T-helper 1 cell treated with Interleukin-12 subunit alpha and Interleukin-12 subunit beta and Interleukin-4 antibody, amounts not matched to agents 30 μg/mL and 1 μg/mL, for 36 hours (primary cell): ENCODE measurements around the gene ETHE1.
"Not testable (repeated sequence)": the region's sequence is repeated elsewhere in the genome, so short reads cannot be mapped to it uniquely, and the experiment has no call there.

Experiments
- H3K27ac Mint-ChIP-seq: one replicate; pipeline ENCODE4 v1.8.0; 2021; ENCODE audit warnings: mild to moderate bottlenecking, mixed read lengths
- H3K27me3 Mint-ChIP-seq: one replicate; pipeline ENCODE4 v1.8.0; 2021; ENCODE audit warnings: low read depth, mixed read lengths
- H3K36me3 Mint-ChIP-seq: one replicate; pipeline ENCODE4 v1.8.0; 2021; ENCODE audit warnings: low read depth, mixed read lengths
- H3K4me1 Mint-ChIP-seq: one replicate; pipeline ENCODE4 v1.8.0; 2021; ENCODE audit warnings: low read depth, mixed read lengths
- H3K4me3 Mint-ChIP-seq: one replicate; pipeline ENCODE4 v1.8.0; 2021; ENCODE audit warnings: mild to moderate bottlenecking, moderate library complexity, mixed read lengths
- H3K9me3 Mint-ChIP-seq: one replicate; pipeline ENCODE4 v1.8.0; 2021; ENCODE audit warnings: mixed read lengths

ETHE1 gene

DNA sequence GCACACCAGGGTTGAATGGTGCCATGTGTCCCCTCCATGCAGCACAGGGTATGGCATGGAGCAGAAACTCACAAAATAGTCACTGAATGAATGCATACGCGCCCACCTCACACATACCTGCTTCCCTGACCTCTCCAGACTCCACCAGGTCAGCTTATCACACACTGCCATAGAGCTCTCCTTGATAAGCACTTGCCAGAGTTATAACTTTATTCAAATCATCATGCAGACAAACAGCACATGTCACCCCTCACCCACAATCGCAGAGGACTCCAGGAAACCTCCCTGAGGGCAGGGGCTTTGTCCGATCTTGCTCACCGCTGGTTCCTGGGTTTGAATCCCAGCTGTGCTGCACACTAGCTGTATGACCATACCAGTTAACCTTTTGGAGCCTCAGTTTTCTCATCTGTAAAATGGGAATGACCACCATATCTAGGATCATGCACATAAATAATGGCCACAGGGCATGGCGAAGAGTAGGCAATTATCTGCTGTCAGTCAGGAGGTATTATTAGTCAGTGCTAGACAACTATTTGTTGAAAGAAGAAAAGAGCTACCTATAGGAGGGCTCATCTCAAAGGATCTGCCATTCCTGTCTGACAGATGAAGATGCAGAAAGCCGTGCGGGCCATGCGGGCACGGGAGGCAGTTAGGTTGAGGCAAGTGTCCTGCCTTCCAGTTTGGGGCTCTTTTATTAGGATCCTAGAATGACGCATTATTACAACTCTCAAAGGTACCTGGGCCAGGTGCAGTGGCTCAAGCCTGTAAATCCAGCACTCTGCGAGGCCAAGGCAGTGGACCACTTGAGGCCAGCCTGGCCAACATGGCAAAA lies 34.4 kb upstream of the ETHE1 start:
- peak overlapping the region; percentile 80 for H3K27ac Mint-ChIP-seq
- H3K36me3 Mint-ChIP-seq, result peaks cover 25% of the 10 kb centered on the region
- peaks cover 28% of the 10 kb centered on the region for H3K4me1 Mint-ChIP-seq
- H3K4me3 Mint-ChIP-seq, result no peak overlapping the region
- H3K9me3 Mint-ChIP-seq, result no peaks in the 10 kb centered on the region
- no peaks in the 10 kb centered on the region for H3K27me3 Mint-ChIP-seq

DNA sequence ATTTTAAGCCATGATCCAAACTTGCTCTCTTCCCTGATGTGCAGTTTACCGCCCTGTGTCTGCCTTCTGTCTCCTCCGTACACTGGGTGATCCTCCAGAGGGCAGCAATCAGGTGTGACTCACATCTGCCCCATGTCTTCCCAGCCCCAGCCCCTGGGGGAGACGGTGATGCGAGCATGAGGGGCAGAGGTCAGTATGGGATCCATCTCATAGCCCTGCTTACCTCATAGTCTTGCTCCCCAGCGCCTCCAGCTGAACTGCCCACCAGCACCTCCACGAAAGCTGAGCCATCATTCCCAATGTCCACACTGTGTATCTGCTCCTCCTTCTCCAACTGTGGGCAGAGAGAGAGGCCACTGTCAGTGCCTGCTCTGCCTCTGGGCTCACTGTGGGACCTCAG lies 33.7 kb upstream of the ETHE1 start:
- Mint-ChIP-seq H3K4me1 (peaks cover 28% of the 10 kb centered on the region), H3K27me3 (no peaks in the 10 kb centered on the region), H3K4me3 (no peak overlapping the region), H3K27ac (no peak overlapping the region), H3K36me3 (peaks cover 25% of the 10 kb centered on the region), H3K9me3 (no peaks in the 10 kb centered on the region)

DNA sequence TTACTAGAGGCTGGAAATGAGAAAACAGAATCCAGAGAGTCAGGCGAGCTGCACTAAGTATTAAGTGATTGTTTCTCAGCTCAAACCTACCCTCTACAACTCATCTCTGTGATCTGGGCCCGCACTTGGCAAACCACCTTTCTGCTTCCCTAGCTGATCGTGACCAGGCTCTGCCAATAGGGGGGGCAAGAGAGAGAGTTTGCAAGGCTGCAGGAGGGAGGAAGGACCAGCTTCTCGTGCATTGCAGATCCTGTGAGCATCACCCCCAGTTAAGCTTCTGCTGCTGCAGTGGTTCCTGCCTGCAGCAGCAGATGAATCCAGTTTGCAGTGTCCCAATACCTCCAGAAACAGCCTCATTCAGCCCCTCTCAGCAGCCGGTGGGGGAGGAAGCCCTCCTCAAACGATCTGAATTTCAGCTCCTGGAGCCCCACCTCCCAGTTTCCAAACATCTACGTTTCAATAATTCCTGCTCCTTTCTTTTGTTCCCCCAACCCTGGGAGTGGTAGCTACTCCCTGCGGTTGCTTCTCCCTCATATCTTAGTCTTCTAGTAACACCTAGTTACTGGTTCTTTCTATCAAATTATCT lies 28.3 kb upstream of the ETHE1 start:
- peaks cover 6% of the 10 kb centered on the region for H3K4me1 Mint-ChIP-seq
- no peaks in the 10 kb centered on the region for H3K9me3 Mint-ChIP-seq
- H3K27ac Mint-ChIP-seq, result peak overlapping the region; percentile 49
- no peaks in the 10 kb centered on the region for H3K27me3 Mint-ChIP-seq
- peaks cover 20% of the 10 kb centered on the region for H3K36me3 Mint-ChIP-seq
- H3K4me3 Mint-ChIP-seq, result no peak overlapping the region

DNA sequence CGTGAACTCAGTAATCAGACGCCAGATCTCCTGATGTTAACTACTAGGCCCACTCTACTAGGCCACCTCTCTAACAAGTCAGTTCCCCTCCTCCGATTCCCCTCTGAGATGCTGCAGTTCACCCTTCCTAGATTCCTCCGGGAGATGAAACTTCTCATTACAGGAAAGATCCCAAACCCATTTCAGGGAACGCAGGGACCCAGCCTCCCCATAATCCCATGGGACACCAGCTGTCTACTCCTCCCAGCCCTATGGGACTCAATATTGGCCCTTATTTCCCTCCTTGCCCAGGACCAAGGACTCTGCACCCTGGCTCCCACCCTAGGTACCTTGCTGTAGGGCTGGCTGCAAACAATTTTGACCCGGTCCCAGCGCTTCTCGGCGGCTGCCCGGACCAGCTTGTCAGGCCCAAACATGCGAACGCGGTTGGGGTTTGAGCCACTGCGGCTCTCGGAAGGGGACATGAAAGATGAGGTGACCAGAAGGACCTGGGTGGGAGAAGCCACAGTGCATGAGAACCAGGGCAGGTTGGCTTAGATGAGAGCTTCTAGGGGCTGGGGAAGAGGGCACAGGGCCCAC lies 27.4 kb upstream of the ETHE1 start:
- no peaks in the 10 kb centered on the region for H3K27me3 Mint-ChIP-seq
- peaks cover 6% of the 10 kb centered on the region for H3K4me1 Mint-ChIP-seq
- peaks cover 20% of the 10 kb centered on the region for H3K36me3 Mint-ChIP-seq
- no peaks in the 10 kb centered on the region for H3K9me3 Mint-ChIP-seq
- H3K27ac Mint-ChIP-seq, result no peak overlapping the region
- no peak overlapping the region for H3K4me3 Mint-ChIP-seq

DNA sequence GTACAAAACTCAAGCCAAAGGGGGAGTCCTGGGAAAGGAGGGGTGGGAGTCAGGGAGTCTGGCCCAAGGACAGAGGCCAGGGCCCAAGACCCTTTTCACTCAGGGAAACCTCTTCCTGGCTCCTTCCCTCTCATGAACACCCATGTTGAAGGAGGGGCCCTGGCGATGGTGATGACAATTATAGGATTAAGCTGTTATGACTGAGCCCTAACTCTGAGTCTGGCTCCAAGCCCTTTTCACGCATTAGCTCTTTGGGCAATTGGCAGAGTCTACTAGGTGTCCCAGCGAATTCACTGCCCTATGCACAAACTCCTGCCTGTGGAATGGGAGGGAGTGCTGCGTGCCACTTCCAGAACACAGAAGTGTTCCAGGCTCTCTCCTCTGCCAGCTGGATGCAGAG lies 26.7 kb upstream of the ETHE1 start:
- Mint-ChIP-seq H3K27ac (no peak overlapping the region), H3K36me3 (peaks cover 20% of the 10 kb centered on the region)

DNA sequence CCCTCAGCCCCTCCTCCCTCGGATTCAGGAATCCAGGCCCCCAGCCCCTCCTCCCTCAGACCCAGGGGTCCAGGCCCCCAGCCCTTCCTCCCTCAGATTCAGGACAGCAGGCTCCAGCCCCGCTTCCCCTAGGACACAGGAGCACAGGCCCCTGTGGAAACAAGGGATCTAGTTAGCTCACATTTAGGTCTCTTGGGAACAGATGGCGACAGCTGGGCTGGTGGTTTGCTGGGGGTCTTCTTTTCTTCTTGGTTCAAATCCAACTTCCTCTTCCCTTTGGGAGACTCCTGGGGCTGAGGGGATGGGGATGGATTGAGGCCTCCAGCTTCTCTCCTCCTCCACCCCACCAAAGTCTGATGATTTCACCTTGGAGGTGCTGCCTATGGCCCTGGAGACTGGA lies 25.6 kb upstream of the ETHE1 start:
- Mint-ChIP-seq H3K4me1 (peaks cover 6% of the 10 kb centered on the region), H3K36me3 (peaks cover 20% of the 10 kb centered on the region), H3K4me3 (no peak overlapping the region), H3K27me3 (no peaks in the 10 kb centered on the region), H3K9me3 (no peaks in the 10 kb centered on the region), H3K27ac (no peak overlapping the region)

More for the DNA sequence above, 26.7 kb upstream of the ETHE1 start:
- Mint-ChIP-seq H3K4me3 (no peak overlapping the region), H3K27me3 (no peaks in the 10 kb centered on the region), H3K9me3 (no peaks in the 10 kb centered on the region), H3K4me1 (peaks cover 6% of the 10 kb centered on the region)

DNA sequence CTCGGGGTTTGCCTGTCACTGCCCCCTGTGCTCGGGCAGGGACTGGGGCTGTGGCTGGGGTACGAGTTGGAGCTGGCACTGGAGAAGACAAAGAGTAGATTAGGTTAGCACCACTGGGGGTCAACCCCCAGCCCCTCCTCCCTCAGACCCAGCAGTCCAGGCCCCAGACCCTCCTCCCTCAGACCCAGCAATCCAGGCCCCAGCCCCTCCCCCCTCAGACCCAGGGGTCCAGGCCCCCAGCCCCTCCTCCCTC lies 25.1 kb upstream of the ETHE1 start:
- no peak overlapping the region for H3K4me3 Mint-ChIP-seq
- peaks cover 17% of the 10 kb centered on the region for H3K36me3 Mint-ChIP-seq
- peaks cover 6% of the 10 kb centered on the region for H3K4me1 Mint-ChIP-seq
- H3K9me3 Mint-ChIP-seq, result no peaks in the 10 kb centered on the region
- no peak overlapping the region for H3K27ac Mint-ChIP-seq
- H3K27me3 Mint-ChIP-seq, result no peaks in the 10 kb centered on the region

DNA sequence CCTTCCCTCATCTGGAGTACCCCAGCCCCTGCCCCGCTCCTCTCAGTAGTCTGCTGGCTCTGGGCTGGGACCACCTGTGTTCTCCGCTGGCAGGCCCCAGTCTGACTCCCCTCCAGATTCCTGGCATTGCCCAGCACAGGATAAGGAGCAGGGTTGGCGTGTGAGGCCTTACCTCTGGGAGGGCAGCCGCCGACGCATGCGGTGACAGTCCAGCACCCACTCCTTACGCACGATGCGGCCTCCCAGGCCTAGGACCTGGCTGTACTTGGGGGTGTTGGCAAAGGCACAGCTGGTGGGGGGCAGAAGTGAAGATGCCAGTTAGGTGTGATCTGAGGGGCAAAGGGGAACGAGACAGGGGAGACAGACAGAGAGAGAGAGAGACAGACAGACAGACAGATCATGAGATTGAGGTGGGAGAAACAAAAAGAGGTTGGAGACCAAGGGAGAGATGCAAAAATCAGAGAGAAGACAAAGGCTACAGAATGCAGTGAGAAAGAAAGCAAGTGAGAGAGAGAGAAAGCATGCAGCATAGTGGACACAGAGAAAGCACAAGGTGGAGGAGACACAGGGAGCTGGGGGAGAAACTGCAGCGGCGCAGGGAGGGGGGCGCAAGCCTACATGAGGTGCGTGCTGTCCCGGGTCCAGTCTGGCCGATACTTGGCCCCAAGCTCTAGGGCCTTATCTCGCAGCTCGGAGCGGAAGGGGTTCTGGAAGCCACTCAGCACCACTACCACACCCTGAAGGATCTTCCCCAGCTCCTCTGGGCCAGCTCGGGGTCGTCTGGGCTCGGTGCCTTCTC lies 24.6 kb upstream of the ETHE1 start:
- no peaks in the 10 kb centered on the region for H3K9me3 Mint-ChIP-seq
- peaks cover 6% of the 10 kb centered on the region for H3K4me1 Mint-ChIP-seq
- H3K27me3 Mint-ChIP-seq, result no peaks in the 10 kb centered on the region
- no peak overlapping the region for H3K4me3 Mint-ChIP-seq
- H3K36me3 Mint-ChIP-seq, result peaks cover 17% of the 10 kb centered on the region
- no peak overlapping the region for H3K27ac Mint-ChIP-seq

GRCh38 chr19:43548706-43549105 lies 21.7 kb upstream of the ETHE1 start:
- no peaks in the 10 kb centered on the region for H3K4me1 Mint-ChIP-seq
- H3K4me3 Mint-ChIP-seq, result no peak overlapping the region
- no peak overlapping the region for H3K27ac Mint-ChIP-seq
- no peaks in the 10 kb centered on the region for H3K9me3 Mint-ChIP-seq
- no peaks in the 10 kb centered on the region for H3K27me3 Mint-ChIP-seq
- peaks cover 18% of the 10 kb centered on the region for H3K36me3 Mint-ChIP-seq

GRCh38 chr19:43547926-43548325 lies 20.9 kb upstream of the ETHE1 start:
- peaks cover 19% of the 10 kb centered on the region for H3K36me3 Mint-ChIP-seq
- not testable (repeated sequence) for H3K27me3 Mint-ChIP-seq, H3K4me1 Mint-ChIP-seq, H3K9me3 Mint-ChIP-seq, H3K4me3 Mint-ChIP-seq, H3K27ac Mint-ChIP-seq

DNA sequence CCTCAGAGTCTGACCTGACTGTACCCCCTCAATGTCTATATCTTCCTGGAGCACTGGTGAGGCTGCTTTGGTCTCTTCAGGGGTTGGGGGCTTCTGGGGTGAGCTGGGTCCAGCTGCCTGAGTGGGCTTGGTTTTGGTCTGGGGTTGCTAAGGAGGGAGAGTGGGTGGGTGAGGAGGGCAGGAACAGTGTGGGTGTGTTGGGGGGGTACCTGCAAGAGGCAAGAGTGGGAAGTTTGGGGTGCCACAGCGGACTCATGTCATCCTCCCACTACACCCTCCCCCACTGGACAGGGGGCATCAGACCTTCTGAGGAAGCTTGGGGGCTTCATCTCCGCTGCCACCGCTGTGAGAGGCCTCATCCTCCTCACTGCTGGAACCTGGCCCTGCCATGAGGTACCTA lies 19.6 kb upstream of the ETHE1 start:
- no peak overlapping the region for H3K27ac Mint-ChIP-seq
- no peaks in the 10 kb centered on the region for H3K4me1 Mint-ChIP-seq
- H3K36me3 Mint-ChIP-seq, result peaks cover 21% of the 10 kb centered on the region
- H3K27me3 Mint-ChIP-seq, result no peaks in the 10 kb centered on the region
- H3K9me3 Mint-ChIP-seq, result no peaks in the 10 kb centered on the region
- H3K4me3 Mint-ChIP-seq, result no peak overlapping the region

- Mint-ChIP-seq H3K4me3 (no peak overlapping the region), H3K27ac (no peak overlapping the region), H3K36me3 (peaks cover 18% of the 10 kb centered on the region), H3K9me3 (no peaks in the 10 kb centered on the region), H3K4me1 (no peaks in the 10 kb centered on the region), H3K27me3 (no peaks in the 10 kb centered on the region)
Observed at GRCh38 chr19:43545981-43546380, 19.0 kb upstream of the ETHE1 start.

DNA sequence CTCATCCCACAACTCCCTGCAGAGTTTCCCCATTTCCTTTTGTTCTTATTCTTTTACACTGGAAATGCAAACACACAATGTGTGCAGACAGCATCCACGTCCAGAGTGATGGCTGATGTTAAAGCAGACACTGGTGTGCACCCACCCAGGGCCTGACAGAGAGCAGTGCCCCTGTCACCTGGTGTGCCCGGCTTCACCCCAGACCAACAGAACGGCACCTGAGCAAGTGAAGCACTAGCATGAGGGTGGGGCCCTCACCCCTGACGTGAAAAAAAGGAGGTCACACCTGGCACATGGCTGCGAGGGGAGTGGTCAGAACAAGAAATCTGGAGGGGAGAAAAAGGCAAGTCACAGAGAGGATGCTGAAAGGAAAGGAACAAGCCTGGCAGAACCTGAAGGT lies 18.3 kb upstream of the ETHE1 start:
- Mint-ChIP-seq H3K27me3 (no peaks in the 10 kb centered on the region), H3K36me3 (peaks cover 22% of the 10 kb centered on the region), H3K4me3 (no peak overlapping the region), H3K27ac (no peak overlapping the region), H3K4me1 (no peaks in the 10 kb centered on the region), H3K9me3 (no peaks in the 10 kb centered on the region)

DNA sequence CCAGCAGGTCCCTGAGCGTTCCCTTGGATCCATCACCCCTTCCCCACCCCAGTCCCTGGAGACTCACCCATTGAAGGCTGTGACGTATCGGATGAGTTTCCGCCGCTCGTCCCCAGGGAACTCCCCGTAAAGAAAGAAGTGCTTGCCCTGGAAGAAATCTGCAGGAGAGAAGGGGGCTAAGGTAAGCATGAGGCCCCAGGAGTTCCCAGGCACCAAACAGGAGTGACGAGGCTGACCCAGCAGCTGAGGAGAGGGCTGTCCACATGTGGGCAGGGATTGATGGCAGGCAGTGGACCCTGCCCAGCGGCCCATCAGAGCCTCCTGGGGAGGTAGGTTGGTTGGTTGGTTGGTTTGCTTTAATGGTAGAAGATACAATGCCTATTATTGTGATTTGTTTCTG lies 17.1 kb upstream of the ETHE1 start:
- no peak overlapping the region for H3K27ac Mint-ChIP-seq
- no peaks in the 10 kb centered on the region for H3K4me1 Mint-ChIP-seq
- no peaks in the 10 kb centered on the region for H3K27me3 Mint-ChIP-seq
- peaks cover 3% of the 10 kb centered on the region for H3K9me3 Mint-ChIP-seq
- H3K36me3 Mint-ChIP-seq, result peaks cover 32% of the 10 kb centered on the region
- H3K4me3 Mint-ChIP-seq, result no peak overlapping the region
